MM.1S (cell line): ENCODE measurements around the gene AMFR.

ENCODE experiments used
- DNase-seq: peaks from one replicate; pipeline ENCODE4 v3.0.0-alpha.2; 2015
- H2AFZ ChIP-seq: fragments of 300-600 bp; sonication (generic); 2 replicates; pipeline ENCODE4 v1.6.0; 2016; ENCODE audit warnings: antibody characterized with exemption, low read length
- H3F3A ChIP-seq: fragments of 300-600 bp; sonication (generic); 2 replicates; pipeline ENCODE4 v1.6.1; 2016; ENCODE audit warnings: mild to moderate bottlenecking, antibody characterized with exemption, low read length, moderate library complexity, mixed read lengths; ENCODE audit not compliant: insufficient read depth
- H3K27ac ChIP-seq: fragments of 300-600 bp; sonication (generic); 2 replicates; pipeline ENCODE4 v1.5.1; 2016; ENCODE audit warnings: mild to moderate bottlenecking, low read length
- H3K27me3 ChIP-seq: fragments of 300-600 bp; sonication (generic); replicated peaks from 2 replicates; pipeline ENCODE4 v1.6.0; 2016; ENCODE audit warnings: low read length; ENCODE audit not compliant: insufficient read depth
- H3K36me3 ChIP-seq: fragments of 300-600 bp; sonication (generic); replicated peaks from 2 replicates; pipeline ENCODE4 v1.6.1; 2016; ENCODE audit warnings: mild to moderate bottlenecking, low read length, mixed read lengths; ENCODE audit not compliant: insufficient read depth
- H3K4me1 ChIP-seq: fragments of 300-600 bp; sonication (generic); 2 replicates; pipeline ENCODE4 v1.6.1; 2016; ENCODE audit warnings: low read length, mixed read lengths
- H3K4me2 ChIP-seq: fragments of 300-600 bp; sonication (generic); 2 replicates; pipeline ENCODE4 v1.6.0; 2016; ENCODE audit warnings: low read depth, low read length
- H3K4me3 ChIP-seq: fragments of 300-600 bp; sonication (generic); 2 replicates; pipeline ENCODE4 v1.5.1; 2016; ENCODE audit warnings: low read length, mixed read lengths
- H3K79me2 ChIP-seq: fragments of 300-600 bp; sonication (generic); 2 replicates; pipeline ENCODE4 v1.6.1; 2016; ENCODE audit warnings: mixed run types, low read length, mixed read lengths
- H3K9ac ChIP-seq: fragments of 300-600 bp; sonication (generic); 2 replicates; pipeline ENCODE4 v1.6.1; 2016; ENCODE audit warnings: low read length, mixed read lengths
- H3K9me2 ChIP-seq: fragments of 300-600 bp; sonication (generic); replicated peaks from 2 replicates; pipeline ENCODE4 v1.6.1; 2016; ENCODE audit warnings: mild to moderate bottlenecking, low read length, mixed read lengths; ENCODE audit not compliant: insufficient read depth
- H3K9me3 ChIP-seq: fragments of 300-600 bp; sonication (generic); replicated peaks from 2 replicates; pipeline ENCODE4 v1.6.1; 2016; ENCODE audit warnings: mild to moderate bottlenecking, low read length, mixed read lengths; ENCODE audit not compliant: insufficient read depth
- H4K20me1 ChIP-seq: fragments of 300-600 bp; sonication (generic); 2 replicates; pipeline ENCODE4 v1.6.1; 2016; ENCODE audit warnings: mild to moderate bottlenecking, low read length, moderate library complexity, mixed read lengths; ENCODE audit not compliant: insufficient read depth
- CTCF ChIP-seq: fragments of 300-600 bp; sonication (generic); IDR thresholded peaks from 2 replicates; pipeline ENCODE4 v1.5.1; 2016; ENCODE audit warnings: antibody characterized with exemption, low read length, mixed read lengths
- EZH2 ChIP-seq: fragments of 300-600 bp; sonication (generic); optimal IDR thresholded peaks from 2 replicates; pipeline ENCODE3; 2017; ENCODE audit warnings: low read depth, mild to moderate bottlenecking, antibody characterized with exemption, low read length, mixed read lengths
- EZH2phosphoT487 ChIP-seq: fragments of 300-600 bp; sonication (generic); IDR thresholded peaks from 2 replicates; pipeline ENCODE4 v1.6.1; 2018; ENCODE audit warnings: antibody characterized with exemption, low read length

The AMFR gene

GRCh38 chr16:56334761-56335160 lies 90.6 kb downstream of the AMFR start:
- Histone ChIP-seq H4K20me1 (no peaks in the 10 kb centered on the region), H3K4me3 (no peak overlapping the region), H3K4me1 (no peaks in the 10 kb centered on the region), H3K4me2 (no peak overlapping the region), H3K27ac (no peak overlapping the region), H2AFZ (no peak overlapping the region), H3K9me3 (no peaks in the 10 kb centered on the region), H3K9me2 (no peaks in the 10 kb centered on the region), H3K9ac (no peak overlapping the region), H3K79me2 (no peaks in the 10 kb centered on the region), H3K36me3 (no peaks in the 10 kb centered on the region), H3F3A (no peaks in the 10 kb centered on the region), H3K27me3 (peaks cover 15% of the 10 kb centered on the region; the same call in 1 of the 2 replicates)
- no peak for DNase-seq
- TF ChIP-seq EZH2phosphoT487 (no peak), EZH2 (no peak), CTCF (no peak)

GRCh38 chr16:56332464-56333079 lies 92.8 kb downstream of the AMFR start:
- Histone ChIP-seq H4K20me1 (no peaks in the 10 kb centered on the region), H3F3A (no peaks in the 10 kb centered on the region), H3K27me3 (peaks cover 14% of the 10 kb centered on the region; the same call in 1 of the 2 replicates), H3K27ac (no peak overlapping the region), H3K4me2 (no peak overlapping the region), H3K9me3 (no peaks in the 10 kb centered on the region), H3K4me1 (no peaks in the 10 kb centered on the region), H3K9ac (no peak overlapping the region), H3K9me2 (no peaks in the 10 kb centered on the region), H2AFZ (no peak overlapping the region), H3K4me3 (no peak overlapping the region), H3K36me3 (no peaks in the 10 kb centered on the region), H3K79me2 (no peaks in the 10 kb centered on the region)
- TF ChIP-seq EZH2phosphoT487: no peak
- TF ChIP-seq CTCF: peak; percentile 44
- DNase-seq: peak; percentile 39

- H3K4me1 ChIP-seq: no peaks in the 10 kb centered on the region
These were observed 93.4 kb downstream of the AMFR start for GRCh38 chr16:56331915-56332314.

More at GRCh38 chr16:56331915-56332314, 93.4 kb downstream of the AMFR start:
- H3K9me2 ChIP-seq: no peaks in the 10 kb centered on the region
- H2AFZ ChIP-seq: no peak overlapping the region
- H3F3A ChIP-seq: no peaks in the 10 kb centered on the region
- TF ChIP-seq CTCF: no peak
- no peak for TF ChIP-seq EZH2phosphoT487
- no peak for TF ChIP-seq EZH2
- no peaks in the 10 kb centered on the region for H3K36me3 ChIP-seq
- H3K79me2 ChIP-seq: no peaks in the 10 kb centered on the region
- H3K27ac ChIP-seq: no peak overlapping the region
- H3K9ac ChIP-seq: no peak overlapping the region
- no peak overlapping the region for H3K4me3 ChIP-seq
- H3K27me3 ChIP-seq: peaks cover 14% of the 10 kb centered on the region; the same call in 1 of the 2 replicates
- no peak overlapping the region for H3K4me2 ChIP-seq
- no peaks in the 10 kb centered on the region for H4K20me1 ChIP-seq
- DNase-seq: no peak
- H3K9me3 ChIP-seq: no peaks in the 10 kb centered on the region
